Neural progenitor cell (in vitro differentiated cells): Measurements from ENCODE around the gene NFIA. TPM values are rescaled to one million over a fixed set of nuclear protein-coding genes. Genes with fewer than 3 reads are reported as not detected.

Experiments used
- DNase-seq: peaks from one replicate; pipeline ENCODE4 v3.0.0-alpha.2; 2016; ENCODE audit warnings: low spot score
- H2AFZ ChIP-seq: fragments of 200-600 bp; sonication (generic); replicated peaks from 2 replicates; pipeline ENCODE4 v1.6.1; 2016; ENCODE audit warnings: antibody characterized with exemption
- H3F3A ChIP-seq: fragments of 200-600 bp; sonication (generic); 2 replicates; pipeline ENCODE4 v1.6.1; 2016; ENCODE audit warnings: antibody characterized with exemption, low read depth
- H3K27ac ChIP-seq: fragments of 200-600 bp; sonication (generic); 2 replicates; pipeline ENCODE4 v1.5.1; 2016; ENCODE audit warnings: mild to moderate bottlenecking
- H3K27me3 ChIP-seq: fragments of 200-600 bp; sonication (generic); 2 replicates; pipeline ENCODE4 v1.6.1; 2016; ENCODE audit warnings: mild to moderate bottlenecking, moderate library complexity
- H3K36me3 ChIP-seq: fragments of 200-600 bp; sonication (generic); 2 replicates; pipeline ENCODE4 v1.5.1; 2016
- H3K4me1 ChIP-seq: fragments of 200-600 bp; sonication (generic); 2 replicates; pipeline ENCODE4 v1.6.1; 2016; ENCODE audit warnings: mixed run types
- H3K4me2 ChIP-seq: fragments of 200-600 bp; sonication (generic); 2 replicates; pipeline ENCODE4 v1.6.1; 2016
- H3K4me3 ChIP-seq: fragments of 200-600 bp; sonication (generic); 2 replicates; pipeline ENCODE4 v1.5.1; 2016
- H3K79me2 ChIP-seq: fragments of 200-600 bp; sonication (generic); 2 replicates; pipeline ENCODE4 v1.6.1; 2016; ENCODE audit warnings: low read depth
- H3K9ac ChIP-seq: fragments of 200-600 bp; sonication (generic); 2 replicates; pipeline ENCODE4 v1.6.1; 2016
- H3K9me3 ChIP-seq: fragments of 200-600 bp; sonication (generic); 2 replicates; pipeline ENCODE4 v1.5.1; 2016; ENCODE audit warnings: low read depth
- H4K20me1 ChIP-seq: fragments of 200-600 bp; sonication (generic); 2 replicates; pipeline ENCODE4 v1.6.1; 2016; ENCODE audit warnings: low read depth
- H3K27ac Mint-ChIP-seq: 3 replicates; pipeline ENCODE4 v1.8.0; 2021; ENCODE audit warnings: mixed read lengths
- H3K27me3 Mint-ChIP-seq: 2 replicates; pipeline ENCODE4 v1.8.0; 2022; ENCODE audit warnings: low read depth, mild to moderate bottlenecking, inconsistent platforms, moderate library complexity, mixed read lengths; ENCODE audit not compliant: insufficient read depth
- H3K36me3 Mint-ChIP-seq: 3 replicates; pipeline ENCODE4 v1.8.0; 2021; ENCODE audit warnings: mixed read lengths
- H3K4me1 Mint-ChIP-seq: 3 replicates; pipeline ENCODE4 v1.8.0; 2021; ENCODE audit warnings: mixed read lengths
- H3K4me3 Mint-ChIP-seq: 3 replicates; pipeline ENCODE4 v1.8.0; 2021; ENCODE audit warnings: mild to moderate bottlenecking, moderate library complexity, mixed read lengths
- H3K9me3 Mint-ChIP-seq: 3 replicates; pipeline ENCODE4 v1.8.0; 2020; ENCODE audit warnings: mixed read lengths
- CTCF ChIP-seq: fragments of 200-600 bp; sonication (generic); IDR thresholded peaks from 2 replicates; pipeline ENCODE4 v1.5.1; 2017; ENCODE audit warnings: antibody characterized with exemption, mild to moderate bottlenecking
- EZH2 ChIP-seq: fragments of 200-600 bp; sonication (generic); IDR thresholded peaks from 2 replicates; pipeline ENCODE4 v1.6.1; 2017; ENCODE audit warnings: antibody characterized with exemption, mild to moderate bottlenecking, moderate library complexity
- EZH2phosphoT487 ChIP-seq: fragments of 200-600 bp; sonication (generic); IDR thresholded peaks from 2 replicates; pipeline ENCODE4 v1.6.1; 2017; ENCODE audit warnings: antibody characterized with exemption
- total RNA-seq: library from RNA; depleted of rRNA; stranded (reverse); fragments of >200 nt; gene quantifications from 2 replicates; pipeline ENCODE4 v1.2.3, GENCODE V29; 2015; ENCODE audit warnings: low replicate concordance

Gene NFIA
- total RNA-seq, 1 donor from 2014 or later: 5.3 TPM

GRCh38 chr1:61403679-61404596 lies 321.6 kb downstream of the NFIA start:
- H3F3A ChIP-seq: no peaks in the 10 kb centered on the region
- H3K79me2 ChIP-seq: no peaks in the 10 kb centered on the region
- H3K27ac ChIP-seq: no peak overlapping the region
- no peak for DNase-seq
- H3K27me3 ChIP-seq: no peaks in the 10 kb centered on the region
- H4K20me1 ChIP-seq: no peaks in the 10 kb centered on the region
- TF ChIP-seq CTCF (no peak), EZH2phosphoT487 (no peak), EZH2 (no peak)
- H3K4me3 Mint-ChIP-seq: no peak overlapping the region
- H3K4me1 ChIP-seq: no peaks in the 10 kb centered on the region
- H3K27ac Mint-ChIP-seq: no peak overlapping the region
- no peak overlapping the region for H3K4me3 ChIP-seq
- no peak overlapping the region for H3K4me2 ChIP-seq
- H3K4me1 Mint-ChIP-seq: peaks cover 17% of the 10 kb centered on the region
- no peak overlapping the region for H3K9ac ChIP-seq
- no peaks in the 10 kb centered on the region for H3K27me3 Mint-ChIP-seq
- H3K9me3 Mint-ChIP-seq: no peaks in the 10 kb centered on the region
- H2AFZ ChIP-seq: no peak overlapping the region
- H3K36me3 ChIP-seq: no peaks in the 10 kb centered on the region
- no peaks in the 10 kb centered on the region for H3K9me3 ChIP-seq
- peaks cover 20% of the 10 kb centered on the region for H3K36me3 Mint-ChIP-seq

DNA sequence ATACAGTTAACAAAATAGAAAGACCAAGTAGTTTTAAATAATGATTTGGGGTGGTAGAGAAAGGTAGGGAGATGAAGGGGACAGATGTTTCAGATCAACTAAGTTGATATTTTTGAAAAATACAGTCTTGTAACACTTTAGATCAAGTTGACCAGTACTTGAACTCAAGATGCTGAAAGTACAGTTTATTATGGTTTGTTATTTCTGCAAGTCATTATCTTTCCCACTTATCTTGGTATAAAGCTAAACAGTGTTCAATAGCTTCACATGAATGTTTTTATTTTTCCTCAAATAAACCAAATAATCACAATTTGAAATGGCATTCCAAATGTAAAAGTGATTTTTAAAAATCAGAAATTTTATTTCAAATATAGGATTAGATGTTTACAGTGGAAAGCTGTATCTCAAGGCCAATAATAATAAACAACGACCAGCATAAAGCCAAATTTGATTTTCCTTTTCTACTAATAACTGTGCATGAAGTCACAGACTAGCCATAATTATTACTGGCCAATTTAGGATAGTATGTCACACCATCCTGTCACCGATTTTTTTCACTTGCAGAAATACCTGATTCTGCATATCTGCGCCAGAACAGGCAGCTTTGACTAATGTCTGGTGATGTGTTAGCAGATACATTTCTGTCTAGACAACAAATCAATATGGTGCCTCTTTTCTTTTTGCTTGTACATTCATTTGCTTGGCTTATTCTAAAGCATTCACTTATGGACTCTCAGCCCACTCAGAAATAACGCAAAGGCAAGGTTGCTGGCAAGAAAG lies 322.4 kb downstream of the NFIA start:
- Histone ChIP-seq H2AFZ (no peak overlapping the region), H3K79me2 (no peaks in the 10 kb centered on the region), H3K36me3 (no peaks in the 10 kb centered on the region), H3K27me3 (no peaks in the 10 kb centered on the region), H3F3A (no peaks in the 10 kb centered on the region), H3K4me1 (no peaks in the 10 kb centered on the region), H4K20me1 (no peaks in the 10 kb centered on the region), H3K9ac (no peak overlapping the region), H3K27ac (no peak overlapping the region), H3K9me3 (no peaks in the 10 kb centered on the region), H3K4me2 (no peak overlapping the region), H3K4me3 (no peak overlapping the region)
- no peak for DNase-seq
- Mint-ChIP-seq H3K9me3 (no peaks in the 10 kb centered on the region), H3K27ac (no peak overlapping the region), H3K36me3 (peaks cover 20% of the 10 kb centered on the region), H3K4me1 (peaks cover 17% of the 10 kb centered on the region), H3K4me3 (no peak overlapping the region), H3K27me3 (no peaks in the 10 kb centered on the region)
- TF ChIP-seq EZH2 (no peak), CTCF (no peak), EZH2phosphoT487 (no peak)

GRCh38 chr1:61406467-61406866 lies 324.1 kb downstream of the NFIA start:
- Mint-ChIP-seq H3K9me3 (no peaks in the 10 kb centered on the region), H3K36me3 (peaks cover 18% of the 10 kb centered on the region), H3K4me1 (peaks cover 12% of the 10 kb centered on the region), H3K27me3 (no peaks in the 10 kb centered on the region), H3K27ac (no peak overlapping the region), H3K4me3 (no peak overlapping the region)
- H3K4me2 ChIP-seq: no peak overlapping the region
- no peak overlapping the region for H3K4me3 ChIP-seq
- H3K27ac ChIP-seq: no peak overlapping the region
- TF ChIP-seq EZH2 (no peak), CTCF (no peak), EZH2phosphoT487 (no peak)
- no peaks in the 10 kb centered on the region for H3K79me2 ChIP-seq
- H2AFZ ChIP-seq: no peak overlapping the region
- H3K27me3 ChIP-seq: no peaks in the 10 kb centered on the region
- H4K20me1 ChIP-seq: no peaks in the 10 kb centered on the region
- H3K9ac ChIP-seq: no peak overlapping the region
- H3K36me3 ChIP-seq: no peaks in the 10 kb centered on the region
- no peaks in the 10 kb centered on the region for H3F3A ChIP-seq
- no peaks in the 10 kb centered on the region for H3K9me3 ChIP-seq
- H3K4me1 ChIP-seq: no peaks in the 10 kb centered on the region
- DNase-seq: no peak
